Putamen (tissue), 1 donor: ENCODE results near the gene ANKRD6.
"Not testable (repeated sequence)": the region's sequence is repeated elsewhere in the genome, so short reads cannot be mapped to it uniquely, and the experiment has no call there.

ENCODE experiments used
- DNase-seq: peaks from one replicate; pipeline ENCODE4 v3.0.0-alpha.2; 2016; ENCODE audit warnings: low spot score

The ANKRD6 gene

DNA sequence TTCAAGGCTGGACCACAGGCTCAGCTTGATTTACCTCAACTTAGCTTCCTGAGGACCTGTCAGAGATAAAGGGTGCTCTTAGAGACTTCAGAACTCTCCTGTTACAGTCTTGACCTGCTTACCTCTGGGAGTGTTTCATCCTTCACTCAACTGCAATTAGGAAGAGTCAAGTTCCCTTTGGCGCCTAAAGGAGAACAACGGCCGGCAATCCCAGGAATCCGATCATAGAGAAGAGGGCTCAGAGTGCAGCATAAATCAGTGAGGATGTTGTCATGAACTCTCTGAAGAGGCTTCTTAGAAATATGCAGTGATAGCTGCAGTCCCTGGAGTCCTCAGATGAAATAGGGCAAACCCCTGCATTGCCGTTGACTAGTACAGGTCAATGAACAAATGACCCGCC lies 169.2 kb downstream of the ANKRD6 start:
- DNase-seq: no peak

DNA sequence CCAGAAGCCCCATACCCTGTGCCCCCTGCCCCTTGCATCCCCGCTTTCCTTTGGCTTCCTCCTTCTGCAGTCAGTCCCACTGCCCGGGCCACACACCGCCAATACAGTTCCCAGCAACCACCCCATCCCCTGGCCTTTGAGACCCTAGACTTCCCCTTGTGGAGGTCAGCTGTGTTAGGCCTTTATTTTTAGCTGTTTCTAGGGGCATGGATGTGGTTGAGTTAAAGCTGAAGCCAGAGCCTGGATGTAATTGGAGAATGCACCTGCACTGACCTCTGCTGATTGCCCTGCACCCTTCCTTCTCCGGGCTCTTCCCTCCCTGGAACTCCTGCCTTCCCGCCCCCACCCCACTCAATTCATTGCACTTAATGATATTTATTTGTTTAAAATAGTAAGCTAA lies 171.7 kb downstream of the ANKRD6 start:
- no peak for DNase-seq

DNA sequence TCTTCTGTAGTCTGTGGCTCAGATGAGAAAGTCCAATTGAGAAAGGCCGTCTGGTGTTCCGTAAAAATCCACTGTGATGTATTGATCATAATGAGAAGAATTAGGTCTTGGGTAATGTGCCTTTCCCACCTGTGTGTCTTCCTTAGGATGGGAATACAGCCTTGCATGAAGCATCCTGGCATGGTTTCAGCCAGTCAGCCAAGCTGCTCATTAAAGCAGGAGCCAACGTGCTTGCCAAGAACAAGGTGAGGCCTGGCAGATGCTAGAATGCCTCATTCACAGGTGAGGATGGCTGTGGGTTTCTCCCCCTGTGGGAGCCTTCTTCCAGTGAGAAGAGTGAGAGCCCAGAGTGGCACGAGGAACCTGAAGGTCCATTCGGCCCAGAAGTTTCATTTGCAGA lies 172.9 kb downstream of the ANKRD6 start:
- no peak for DNase-seq

DNA sequence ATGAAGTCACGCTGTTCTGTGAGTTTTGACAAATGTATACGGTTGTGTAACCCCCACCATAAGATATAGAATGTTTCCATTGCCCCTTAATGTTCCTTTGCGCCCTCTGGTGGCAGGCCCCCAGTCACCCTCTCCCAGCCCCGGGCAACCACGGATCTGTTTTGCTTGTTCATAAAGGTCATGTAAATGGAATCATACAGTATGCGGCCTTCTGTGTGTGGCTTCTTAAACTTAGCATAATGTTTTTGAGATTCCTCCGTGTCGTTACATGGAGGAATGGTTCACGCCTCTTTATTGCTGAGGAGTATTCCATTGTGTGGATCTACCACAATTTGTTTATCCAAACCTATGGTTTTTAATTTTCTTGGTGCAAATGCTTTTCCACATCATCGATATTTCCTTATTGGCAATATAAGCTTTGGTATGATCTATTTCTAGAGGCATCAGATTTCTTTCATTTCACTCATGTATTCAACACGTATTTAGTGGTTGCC lies 177.2 kb downstream of the ANKRD6 start:
- DNase-seq: no peak

DNA sequence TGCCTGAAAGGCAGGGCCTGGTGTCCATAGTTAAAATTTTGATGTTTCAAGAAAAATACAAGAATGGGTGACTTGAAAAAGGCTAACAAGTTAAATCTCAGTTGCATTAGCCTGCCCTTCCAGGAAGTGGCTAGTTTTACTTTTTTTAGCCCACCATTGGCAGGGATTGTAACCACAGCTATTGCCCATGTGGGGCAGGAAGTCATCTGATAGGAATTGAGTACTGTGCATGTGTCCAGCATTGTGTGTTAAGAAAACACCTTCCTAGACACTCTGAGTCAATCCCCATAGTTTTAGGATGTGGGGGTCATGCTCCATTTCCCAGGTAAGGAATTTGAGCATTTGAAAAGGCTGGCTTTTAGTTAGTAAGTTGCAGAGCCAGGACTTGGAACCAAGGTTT lies 178.7 kb downstream of the ANKRD6 start:
- DNase-seq: no peak

DNA sequence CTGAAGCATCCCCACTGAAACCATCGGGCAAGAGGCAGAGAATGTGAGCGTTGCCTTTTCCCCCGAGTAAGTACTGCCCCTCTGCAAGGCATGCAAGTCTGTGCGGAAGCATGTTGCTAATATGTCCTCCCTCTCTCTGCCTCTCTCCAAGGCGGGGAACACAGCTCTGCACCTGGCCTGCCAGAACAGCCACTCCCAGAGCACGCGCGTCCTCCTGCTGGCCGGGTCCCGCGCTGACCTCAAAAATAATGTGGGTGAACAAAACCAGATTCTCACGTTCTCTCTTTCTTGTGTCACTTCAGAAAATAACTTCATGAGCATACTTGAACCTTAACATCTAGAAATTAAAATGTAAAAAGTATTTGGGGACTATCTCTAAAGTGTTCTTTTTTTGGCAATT lies 179.2 kb downstream of the ANKRD6 start:
- DNase-seq: no peak

DNA sequence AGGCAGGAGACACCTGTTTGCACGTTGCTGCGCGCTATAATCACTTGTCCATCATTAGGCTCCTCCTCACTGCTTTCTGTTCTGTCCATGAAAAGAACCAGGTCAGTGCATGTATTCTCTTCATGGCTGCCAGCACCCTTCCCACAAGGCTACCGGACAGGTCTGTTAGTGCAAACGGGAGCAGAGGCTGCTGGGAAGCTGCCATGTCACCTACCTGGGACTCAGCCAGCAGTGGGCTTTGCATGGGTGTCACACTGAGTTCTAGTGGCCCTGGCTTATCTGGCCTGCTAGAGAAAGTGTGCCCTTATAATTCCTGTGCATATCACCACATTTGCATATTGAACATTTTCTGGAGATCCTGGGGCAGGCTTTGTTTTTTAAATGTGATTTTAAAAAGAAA lies 180.8 kb downstream of the ANKRD6 start:
- DNase-seq: no peak

DNA sequence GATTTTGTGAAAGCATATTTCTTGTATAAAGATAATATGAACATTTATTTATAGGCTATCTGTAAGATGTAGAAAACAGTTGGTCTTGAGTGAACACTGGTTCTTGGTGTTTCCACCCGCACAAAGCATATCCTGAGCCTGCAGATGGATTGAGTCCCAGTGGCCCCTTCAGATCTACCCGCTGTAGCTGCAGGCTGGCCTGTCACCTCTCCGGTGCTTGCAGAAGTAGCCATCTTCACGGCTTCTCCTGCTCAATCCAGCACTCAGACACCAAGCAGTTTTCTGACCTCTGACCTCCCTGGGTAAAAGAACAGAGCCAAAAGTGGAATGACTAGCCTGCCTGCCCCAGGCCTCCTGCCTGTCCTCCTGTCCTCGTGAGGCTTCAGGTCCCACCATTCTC lies 182.9 kb downstream of the ANKRD6 start:
- DNase-seq: no peak

DNA sequence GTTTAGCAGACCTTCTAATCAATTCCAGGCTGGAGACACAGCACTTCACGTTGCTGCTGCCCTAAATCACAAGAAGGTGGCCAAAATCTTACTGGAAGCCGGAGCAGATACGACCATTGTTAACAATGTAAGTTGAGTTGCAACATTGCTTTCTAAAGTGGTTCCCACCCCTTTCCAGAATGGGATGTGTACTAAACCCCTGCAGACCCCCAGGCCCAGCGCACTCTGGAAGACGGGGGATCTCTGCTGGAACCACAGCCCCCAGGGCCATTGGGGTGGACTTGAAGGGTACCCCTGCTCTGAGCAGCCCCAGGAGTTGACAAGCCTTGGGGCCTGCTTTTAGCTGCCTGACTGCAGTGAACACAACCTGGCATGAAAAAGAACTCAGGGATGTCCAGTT lies 183.6 kb downstream of the ANKRD6 start:
- no peak for DNase-seq

DNA sequence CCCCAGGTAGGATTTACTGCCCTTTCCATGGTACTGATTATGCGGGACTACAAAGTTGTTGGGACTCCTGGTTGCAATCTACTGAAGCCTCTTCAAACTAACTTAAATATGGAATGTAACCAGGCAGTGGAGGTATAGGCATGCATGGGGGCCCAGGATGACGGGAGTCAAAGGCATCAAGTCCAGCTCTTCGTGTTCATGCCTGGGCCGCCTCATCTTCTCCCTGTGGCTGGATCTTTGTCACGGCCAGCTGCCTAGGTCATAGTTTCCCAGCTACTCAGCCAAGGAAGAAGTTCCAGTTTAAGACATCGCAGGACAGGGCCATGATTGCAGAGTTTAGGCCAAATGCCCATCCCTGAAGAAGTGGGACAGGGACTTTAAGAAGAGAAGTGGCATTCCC lies 185.1 kb downstream of the ANKRD6 start:
- DNase-seq: no peak

DNA sequence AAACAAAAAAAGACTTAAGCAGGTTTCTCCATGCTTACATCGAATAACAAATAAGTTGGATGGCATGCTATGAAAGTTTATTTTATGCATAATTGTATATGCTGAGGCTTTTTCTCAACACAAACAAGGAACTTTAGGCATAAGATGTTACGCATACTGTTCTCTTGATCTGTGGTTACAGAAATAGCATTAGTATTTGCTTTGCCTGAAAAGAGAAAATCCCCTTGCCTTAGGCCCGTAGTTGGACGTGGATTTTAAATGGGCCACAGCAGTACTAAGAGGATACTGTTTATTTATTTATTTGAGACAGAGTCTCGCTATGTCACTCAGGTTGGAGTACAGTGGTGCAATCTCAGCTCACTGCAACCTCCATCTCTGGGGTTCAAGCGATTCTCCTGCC lies 186.6 kb downstream of the ANKRD6 start:
- DNase-seq: no peak

DNA sequence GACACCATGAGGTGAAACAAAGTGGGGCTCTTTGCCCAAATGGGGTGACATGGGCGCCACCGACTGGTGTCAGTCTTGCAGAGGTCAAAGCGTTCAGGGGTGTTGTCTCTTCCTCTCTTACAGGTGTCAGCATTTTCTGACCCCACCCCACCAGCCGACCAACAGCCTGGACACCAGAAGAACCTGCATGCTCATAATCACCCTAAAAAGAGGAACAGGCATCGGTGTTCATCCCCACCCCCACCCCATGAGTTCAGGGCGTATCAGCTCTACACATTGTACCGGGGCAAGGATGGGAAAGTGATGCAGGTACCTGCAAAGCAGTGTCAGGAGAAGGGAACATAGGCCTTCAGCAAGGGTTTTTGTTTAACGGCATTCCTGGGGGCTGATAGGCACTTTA lies 190.8 kb downstream of the ANKRD6 start:
- DNase-seq: no peak

DNA sequence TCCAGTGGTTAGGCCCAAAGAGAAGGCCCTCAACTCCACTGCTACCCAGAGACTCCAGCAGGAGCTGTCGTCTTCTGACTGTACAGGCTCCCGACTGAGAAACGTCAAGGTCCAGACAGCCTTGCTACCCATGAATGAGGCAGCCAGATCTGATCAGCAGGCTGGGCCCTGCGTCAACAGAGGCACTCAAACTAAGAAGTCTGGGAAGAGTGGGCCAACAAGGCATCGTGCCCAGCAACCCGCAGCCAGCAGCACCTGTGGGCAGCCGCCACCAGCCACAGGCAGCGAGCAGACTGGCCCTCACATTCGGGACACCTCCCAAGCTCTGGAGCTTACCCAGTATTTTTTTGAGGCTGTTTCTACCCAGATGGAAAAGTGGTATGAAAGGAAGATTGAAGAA lies 197.5 kb downstream of the ANKRD6 start:
- DNase-seq: no peak

DNA sequence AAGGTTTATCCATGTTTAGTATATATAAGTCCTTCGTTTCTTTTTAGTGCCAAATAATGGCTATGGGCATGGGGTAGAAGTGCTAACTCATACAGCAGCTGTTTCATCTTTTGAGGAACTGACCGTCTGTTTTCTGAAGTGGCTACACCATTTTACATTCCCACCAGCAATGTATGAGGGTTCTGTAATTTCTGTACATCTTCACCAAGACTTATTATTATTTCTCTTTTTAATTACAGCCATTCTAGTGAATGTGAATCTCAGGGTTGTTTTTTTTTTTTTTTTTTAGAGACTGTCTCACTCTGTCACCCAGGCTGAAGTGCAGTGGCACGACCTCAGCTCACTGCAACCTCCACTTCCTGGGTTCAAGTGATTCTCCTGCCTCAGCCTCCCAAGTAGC lies 203.5 kb downstream of the ANKRD6 start:
- DNase-seq: not testable (repeated sequence)

DNA sequence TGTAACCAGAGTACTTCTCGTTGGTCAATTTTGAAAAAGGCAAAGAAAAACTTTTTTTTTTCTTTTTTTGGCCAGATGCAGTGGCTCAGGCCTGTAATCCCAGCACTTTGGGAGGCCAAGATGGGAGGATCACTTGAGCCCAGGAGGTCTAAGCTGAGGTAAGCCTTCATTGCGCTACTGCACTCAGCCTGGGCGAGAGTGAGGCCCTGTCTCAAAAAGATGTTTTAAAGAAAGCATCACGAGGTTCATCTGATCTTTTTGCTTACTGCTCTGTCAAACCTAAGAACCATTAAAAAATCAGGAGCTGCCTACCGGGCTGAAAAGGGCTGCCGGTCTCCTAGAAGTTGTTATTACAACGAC lies 205.0 kb downstream of the ANKRD6 start:
- no peak for DNase-seq

DNA sequence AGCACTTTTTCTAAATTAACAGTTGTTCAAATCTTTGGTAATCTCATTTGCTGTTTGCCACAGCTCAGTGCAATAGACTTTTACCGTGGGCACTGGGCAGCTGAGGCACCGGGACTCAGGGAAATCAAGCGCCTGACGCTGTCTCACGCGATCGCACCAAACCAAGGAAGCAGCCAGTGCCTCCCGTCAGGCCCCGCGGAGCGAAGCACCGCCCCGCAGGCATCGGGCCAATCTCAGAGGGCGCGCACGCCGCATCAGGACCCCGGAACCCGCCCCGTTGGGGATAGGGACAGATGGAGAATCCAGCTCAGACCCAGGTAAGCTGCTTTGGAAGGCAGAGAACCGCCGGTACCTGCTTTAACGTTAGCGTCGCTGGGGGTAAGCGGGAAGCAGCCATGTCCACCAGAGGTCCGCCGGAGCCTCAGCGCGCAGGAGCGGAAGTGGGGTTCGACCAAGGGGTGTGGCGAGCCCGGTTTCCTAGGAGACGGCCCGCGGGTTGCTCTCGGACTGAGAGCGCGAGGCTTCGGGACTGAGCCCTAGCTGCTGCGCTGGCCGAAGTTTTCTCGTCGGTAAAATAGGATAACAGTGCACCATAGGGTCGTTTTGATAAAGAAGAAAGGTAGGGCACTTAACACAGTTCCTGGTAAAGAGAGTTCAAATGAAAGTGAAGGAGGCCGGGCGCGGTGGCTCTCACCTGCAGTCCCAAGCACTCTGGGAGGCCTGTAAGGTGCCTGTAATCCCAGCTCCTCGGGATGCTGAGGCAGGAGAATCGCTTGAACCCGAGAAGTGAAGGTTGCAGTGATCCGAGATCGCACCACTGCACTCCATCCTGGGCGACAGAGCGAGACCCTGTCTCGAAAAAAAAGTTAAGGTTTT lies 205.6 kb downstream of the ANKRD6 start, which contains the start of gene LYRM2:
LYRM2 (minus strand) TSS at position 428 of the 876 bp plus-strand sequence; CDS start at position 397, 31 bp downstream.
- DNase-seq: peak; percentile 92

DNA sequence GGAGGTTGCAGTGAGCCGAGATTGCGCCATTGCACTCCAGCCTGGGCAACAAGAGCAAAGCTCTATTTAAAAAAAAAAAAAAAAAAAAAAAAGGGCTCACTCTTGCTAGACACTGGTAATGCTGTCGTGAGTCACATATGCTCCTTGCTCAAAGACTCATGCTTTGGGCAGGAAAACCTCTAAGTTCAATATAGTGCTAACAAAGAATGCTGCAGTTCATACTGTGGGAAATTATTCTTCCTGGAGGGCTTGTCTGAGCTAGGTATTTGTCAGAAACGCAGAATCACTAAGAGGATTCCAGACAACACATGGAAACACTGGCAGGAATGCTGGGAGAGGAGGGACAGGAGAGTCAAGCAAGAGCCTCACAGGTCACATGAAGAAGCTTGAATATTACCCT lies 207.9 kb downstream of the ANKRD6 start:
- no peak for DNase-seq

DNA sequence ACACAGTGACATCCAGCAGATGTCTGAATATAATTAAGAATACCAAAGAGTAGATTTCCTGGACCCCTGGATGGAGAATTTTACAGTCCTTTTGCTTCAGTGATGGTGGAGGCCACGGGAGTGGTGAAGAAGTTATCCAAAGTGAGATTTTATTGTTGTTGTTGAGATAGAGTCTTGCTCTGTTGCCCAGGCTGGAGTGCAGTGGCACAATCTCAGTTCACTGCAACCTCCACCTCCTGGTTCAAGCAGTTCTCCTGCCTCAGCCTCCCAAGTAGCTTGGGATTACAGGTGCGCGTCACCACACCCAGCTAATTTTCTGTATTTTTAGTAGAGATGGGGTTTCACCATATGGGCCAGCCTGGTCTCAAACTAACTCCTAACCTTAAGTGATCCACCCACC lies 208.6 kb downstream of the ANKRD6 start:
- DNase-seq: not testable (repeated sequence)

DNA sequence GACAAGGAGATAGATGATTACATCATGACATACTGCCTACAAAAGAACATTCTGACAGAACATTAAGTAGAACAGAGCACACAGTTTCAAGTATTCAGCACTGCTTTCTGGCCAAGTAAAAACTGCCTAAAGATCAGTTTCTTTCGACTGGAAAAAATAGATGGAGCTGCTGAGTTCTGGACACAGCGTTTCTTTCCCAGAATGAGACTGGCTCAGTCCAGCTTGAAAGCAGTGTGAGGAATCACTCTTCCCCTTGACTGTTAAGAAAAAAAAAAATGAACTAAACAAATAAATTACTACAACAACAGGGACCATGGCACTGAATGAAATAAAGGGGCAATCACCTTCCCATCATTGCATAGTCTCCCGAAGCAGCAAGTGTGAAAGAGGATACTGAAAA lies 210.0 kb downstream of the ANKRD6 start:
- DNase-seq: no peak

DNA sequence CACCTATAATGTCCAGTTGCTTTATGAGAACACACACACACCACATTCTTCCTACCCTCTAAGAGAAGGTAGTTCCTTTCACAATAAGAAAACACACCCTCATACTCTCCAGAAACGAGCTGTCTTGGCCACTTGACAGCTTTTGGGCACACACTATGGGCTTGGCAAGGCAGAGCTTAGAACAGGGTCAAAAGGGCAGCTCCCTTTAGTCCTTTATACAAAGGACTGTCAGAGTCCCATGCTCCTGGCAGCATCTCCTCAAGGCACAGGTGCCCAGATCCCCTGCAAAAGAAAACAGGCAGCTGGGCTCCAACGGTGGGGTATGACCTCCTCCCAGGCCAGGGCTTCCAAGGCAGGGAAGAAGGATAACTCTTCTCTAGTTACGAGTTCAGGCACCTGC lies 210.5 kb downstream of the ANKRD6 start:
- no peak for DNase-seq

DNA sequence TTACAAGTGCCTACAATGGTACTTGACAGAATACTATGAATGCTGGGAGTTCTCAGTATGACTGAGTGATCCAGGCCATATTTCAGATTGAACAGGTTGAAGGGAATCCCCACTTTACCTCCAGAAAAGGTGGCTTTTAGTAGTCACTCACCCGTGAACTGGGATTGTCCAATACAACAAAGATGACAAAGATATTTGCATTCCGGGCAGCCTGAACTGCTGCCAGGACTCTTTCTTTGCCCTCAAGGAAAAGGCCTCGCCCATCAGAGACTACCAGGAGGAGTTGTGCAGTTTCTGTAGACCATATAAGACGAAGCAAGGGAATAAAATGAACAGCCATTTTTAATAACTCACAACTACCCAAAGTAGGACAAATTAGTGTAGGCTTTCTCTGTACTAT lies 211.9 kb downstream of the ANKRD6 start:
- no peak for DNase-seq

DNA sequence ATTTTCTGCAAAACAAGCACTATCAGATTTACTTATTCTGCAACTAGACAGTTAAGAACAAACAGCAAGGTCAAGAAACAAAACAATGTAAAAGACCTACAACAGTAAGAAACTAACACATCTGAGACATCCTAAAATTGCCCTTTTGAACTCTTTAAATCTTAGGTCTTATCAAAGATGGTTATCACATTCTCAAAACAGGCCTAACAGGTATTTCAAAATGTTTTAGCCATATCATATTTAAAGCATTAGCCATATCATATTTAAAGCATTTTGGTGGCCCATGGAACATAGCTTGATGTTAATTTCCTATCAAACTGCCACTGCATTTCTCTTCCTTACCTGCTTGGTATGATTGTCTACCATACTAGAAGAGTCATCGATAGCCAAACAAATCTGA lies 216.7 kb downstream of the ANKRD6 start:
- no peak for DNase-seq

DNA sequence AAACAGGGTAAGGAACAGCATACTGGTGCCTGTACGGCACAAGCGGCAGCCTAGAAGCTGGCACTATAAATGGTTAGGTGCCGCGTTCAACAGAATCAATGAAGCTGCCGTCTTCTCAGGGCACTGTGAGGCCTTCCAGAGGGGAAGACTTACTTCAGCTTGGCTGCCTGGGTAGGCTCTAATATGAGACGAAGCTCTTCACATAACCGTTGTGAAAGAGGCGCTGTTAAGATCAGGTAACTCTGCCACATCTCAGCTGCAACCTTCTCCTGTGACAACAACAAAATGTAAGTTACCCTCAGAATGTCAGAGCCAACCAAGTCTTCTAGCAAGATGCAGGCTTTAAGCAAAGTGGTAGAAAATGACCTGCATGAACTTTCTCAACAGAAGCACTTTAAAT lies 217.6 kb downstream of the ANKRD6 start:
- DNase-seq: no peak

DNA sequence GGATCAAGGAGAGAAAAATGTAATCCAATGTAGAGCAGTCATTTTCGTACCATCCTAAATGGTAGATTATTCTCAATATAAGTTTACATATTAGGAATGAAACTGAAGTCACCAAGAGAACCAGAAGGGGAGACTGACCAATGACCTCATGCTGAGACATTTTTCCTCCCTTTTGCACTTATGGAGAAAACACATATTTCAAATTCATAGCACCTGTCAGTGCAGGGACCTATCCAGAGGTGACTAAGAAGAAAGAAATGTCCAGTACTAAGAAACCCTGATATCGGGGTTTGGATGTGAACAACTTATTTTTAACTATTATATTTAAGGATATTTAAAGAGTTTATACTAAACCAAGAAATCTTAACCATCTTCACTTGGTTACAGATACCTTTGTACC lies 222.2 kb downstream of the ANKRD6 start:
- DNase-seq: no peak
